Loucy (cell line): ENCODE results near the gene NPPC.

Experiments used
- H2AFZ ChIP-seq: fragments of 200-600 bp; sonication (generic); 2 replicates; pipeline ENCODE4 v1.6.0; 2016; ENCODE audit warnings: antibody characterized with exemption, mild to moderate bottlenecking, low read length, moderate library complexity
- H3F3A ChIP-seq: fragments of 200-600 bp; 2 replicates; pipeline ENCODE4 v1.6.0; 2016; ENCODE audit warnings: antibody characterized with exemption, low read depth, mild to moderate bottlenecking
- H3K27me3 ChIP-seq: fragments of 200-600 bp; sonication (generic); 2 replicates; pipeline ENCODE4 v1.6.1; 2014; ENCODE audit warnings: low read length, mild to moderate bottlenecking; ENCODE audit not compliant: insufficient read depth, poor library complexity, severe bottlenecking
- H3K36me3 ChIP-seq: fragments of 200-600 bp; sonication (generic); 2 replicates; pipeline ENCODE4 v1.6.1; 2016; ENCODE audit warnings: low read length; ENCODE audit not compliant: insufficient read depth
- H3K4me1 ChIP-seq: fragments of 200-600 bp; sonication (generic); 2 replicates; pipeline ENCODE4 v1.5.1; 2014; ENCODE audit warnings: low read length, mild to moderate bottlenecking; ENCODE audit not compliant: insufficient read depth, poor library complexity, severe bottlenecking
- H3K4me2 ChIP-seq: fragments of 200-600 bp; sonication (generic); 2 replicates; pipeline ENCODE4 v1.6.0; 2014; ENCODE audit warnings: antibody characterized with exemption, low read length, low read depth, mild to moderate bottlenecking; ENCODE audit not compliant: poor library complexity, severe bottlenecking
- H3K4me3 ChIP-seq: fragments of 200-600 bp; sonication (generic); 2 replicates; pipeline ENCODE4 v1.5.1; 2014; ENCODE audit warnings: low read length, mild to moderate bottlenecking, mixed read lengths; ENCODE audit not compliant: poor library complexity, severe bottlenecking
- H3K79me2 ChIP-seq: fragments of 200-600 bp; sonication (generic); 2 replicates; pipeline ENCODE4 v1.6.1; 2014; ENCODE audit warnings: low read length; ENCODE audit not compliant: insufficient read depth
- H3K9ac ChIP-seq: fragments of 200-600 bp; sonication (generic); 2 replicates; pipeline ENCODE4 v1.6.0; 2014; ENCODE audit warnings: mild to moderate bottlenecking, low read depth, low read length, moderate library complexity; ENCODE audit not compliant: poor library complexity, severe bottlenecking
- H3K9me2 ChIP-seq: fragments of 200-600 bp; sonication (generic); replicated peaks from 2 replicates; pipeline ENCODE4 v1.6.1; 2016; ENCODE audit warnings: low read depth, low read length, mixed read lengths
- H3K9me3 ChIP-seq: fragments of 200-600 bp; sonication (generic); 2 replicates; pipeline ENCODE4 v1.6.1; 2014; ENCODE audit warnings: mild to moderate bottlenecking, antibody characterized with exemption, low read length, low read depth; ENCODE audit not compliant: insufficient read depth
- H4K20me1 ChIP-seq: fragments of 200-600 bp; sonication (generic); 2 replicates; pipeline ENCODE4 v1.6.0; 2014; ENCODE audit warnings: antibody characterized with exemption, low read length, mild to moderate bottlenecking; ENCODE audit not compliant: insufficient read depth, poor library complexity, severe bottlenecking
- CTCF ChIP-seq: fragments of 200-600 bp; sonication (generic); conservative IDR thresholded peaks from 2 replicates; pipeline ENCODE4 v1.5.1; 2014; ENCODE audit warnings: mild to moderate bottlenecking, antibody characterized with exemption, low read length
- EZH2phosphoT487 ChIP-seq: fragments of 200-600 bp; IDR thresholded peaks from 2 replicates; pipeline ENCODE4 v1.6.1; 2018; ENCODE audit warnings: antibody characterized with exemption, mild to moderate bottlenecking, moderate library complexity, borderline replicate concordance

The NPPC gene

GRCh38 chr2:231922311-231923009 lies 3.7 kb downstream of the NPPC start:
- Histone ChIP-seq H3K9ac (no peak overlapping the region), H3K4me2 (no peak overlapping the region), H3K36me3 (no peaks in the 10 kb centered on the region), H4K20me1 (no peaks in the 10 kb centered on the region), H3K9me2 (no peaks in the 10 kb centered on the region), H2AFZ (no peak overlapping the region), H3K4me1 (peaks cover 12% of the 10 kb centered on the region), H3F3A (no peaks in the 10 kb centered on the region), H3K27me3 (peaks cover 11% of the 10 kb centered on the region), H3K9me3 (no peaks in the 10 kb centered on the region), H3K4me3 (no peak overlapping the region), H3K79me2 (no peaks in the 10 kb centered on the region)
- TF ChIP-seq CTCF (no peak), EZH2phosphoT487 (no peak)

GRCh38 chr2:231920795-231921194 lies 5.4 kb downstream of the NPPC start:
- H3K9ac ChIP-seq: no peak overlapping the region
- no peak overlapping the region for H2AFZ ChIP-seq
- H3K27me3 ChIP-seq: no peaks in the 10 kb centered on the region
- H3K9me2 ChIP-seq: no peaks in the 10 kb centered on the region
- no peak for TF ChIP-seq CTCF
- no peak for TF ChIP-seq EZH2phosphoT487
- H3K4me2 ChIP-seq: no peak overlapping the region
- no peak overlapping the region for H3K4me3 ChIP-seq
- H3K36me3 ChIP-seq: no peaks in the 10 kb centered on the region
- no peaks in the 10 kb centered on the region for H3K9me3 ChIP-seq
- H4K20me1 ChIP-seq: no peaks in the 10 kb centered on the region
- no peaks in the 10 kb centered on the region for H3F3A ChIP-seq
- H3K79me2 ChIP-seq: no peaks in the 10 kb centered on the region
- peaks cover 11% of the 10 kb centered on the region for H3K4me1 ChIP-seq

- TF ChIP-seq CTCF (no peak), EZH2phosphoT487 (no peak)
- Histone ChIP-seq H3K9ac (no peak overlapping the region), H3K79me2 (no peaks in the 10 kb centered on the region), H3K9me3 (no peaks in the 10 kb centered on the region), H3K4me2 (no peak overlapping the region), H3K36me3 (no peaks in the 10 kb centered on the region), H3F3A (no peaks in the 10 kb centered on the region), H3K4me3 (no peak overlapping the region), H3K9me2 (no peaks in the 10 kb centered on the region), H3K27me3 (no peaks in the 10 kb centered on the region), H3K4me1 (peaks cover 11% of the 10 kb centered on the region), H4K20me1 (no peaks in the 10 kb centered on the region), H2AFZ (no peak overlapping the region)
Observed at GRCh38 chr2:231920366-231920765, 5.8 kb downstream of the NPPC start.
